HepG2 (cell line): ENCODE data around the gene BFSP1. TPM values are rescaled to one million over a fixed set of nuclear protein-coding genes. Genes with fewer than 3 reads are reported as not detected.

Experiments
- ATAC-seq: fragments of 200-7000 bp; cut with Tn5 transposase; 3 replicates; pipeline ENCODE4 v1.9.1; 2020; ENCODE audit warnings: mild to moderate bottlenecking, moderate library complexity
- BruUV-seq: library from RNA; stranded (reverse); fragments of 400-500 nt; replicated peaks from 2 replicates; lab custom pipeline; 2021; lab: Mats Ljungman, UMichigan
- CTCF ChIA-PET: fragments of 300-600 bp; formaldehyde crosslinking; extraction: SDS; loops from one replicate; lab custom pipeline; 2021; ENCODE audit warnings: low total read pairs, inconsistent platforms, low intra/inter-chr PET ratio; lab: Yijun Ruan, JAX
- POLR2A ChIA-PET: fragments of 350-600 bp; sonication (Branson Sonifier 250); formaldehyde crosslinking; loops from one replicate; lab custom pipeline; 2020; ENCODE audit warnings: antibody characterized with exemption, inconsistent platforms; lab: Yijun Ruan, JAX
- DNase-seq: peaks from one replicate; pipeline ENCODE4 v3.0.0-alpha.2; 2015; ENCODE audit warnings: low spot score
- FAIRE-seq: peaks from 3 replicates; lab custom pipeline; 2011; peaks lifted over from hg19 to GRCh38; lab: Jason Lieb, UNC
- H2AFZ ChIP-seq: one replicate; pipeline ENCODE4 v1.6.1; 2011; ENCODE audit warnings: low read length, inconsistent platforms
- H3K27ac ChIP-seq: fragments of 300-600 bp; 3 replicates; pipeline ENCODE4 v1.8.0; 2011; ENCODE audit warnings: mixed run types, mild to moderate bottlenecking, mixed read lengths, low read length, inconsistent platforms; ENCODE audit not compliant: insufficient read depth; ENCODE audit errors: extremely low read length
- H3K27me3 ChIP-seq, 2 experiments: fragments of 200-600 bp in 1 of 2; 2 replicates in 1 of 2; 3 replicates in 1 of 2; pipeline versions ENCODE4 v1.6.0 to v1.8.0; 2011; ENCODE audit warnings: low read length in 2 of 2, mild to moderate bottlenecking in 2 of 2, moderate library complexity in 2 of 2, inconsistent platforms in 1 of 2; ENCODE audit not compliant: insufficient read depth in 2 of 2, control insufficient read depth in 1 of 2
- H3K36me3 ChIP-seq, 2 experiments: fragments of 200-600 bp in 1 of 2; replicated peaks in 1 of 2; 2 replicates in 1 of 2; 3 replicates in 1 of 2; pipeline versions ENCODE4 v1.5.1 to v1.8.0; 2011; ENCODE audit warnings: low read length in 2 of 2, inconsistent platforms in 1 of 2; ENCODE audit not compliant: insufficient read depth in 2 of 2, control insufficient read depth in 1 of 2
- H3K4me1 ChIP-seq: 2 replicates; pipeline ENCODE4 v1.5.1; 2012; ENCODE audit warnings: low read length, inconsistent platforms; ENCODE audit not compliant: insufficient read depth
- H3K4me2 ChIP-seq: 2 replicates; pipeline ENCODE4 v1.6.0; 2011; ENCODE audit warnings: low read depth, low read length, inconsistent platforms
- H3K4me3 ChIP-seq, 3 experiments: fragments of 200-600 bp in 1 of 3; sonication (generic), shearing (Covaris generic) in 1 of 3; replicated peaks in 1 of 3; 2 replicates each; pipeline ENCODE4 v1.5.1; 2011 to 2016; ENCODE audit warnings: low read length in 3 of 3, inconsistent platforms in 2 of 3, low read depth in 2 of 3, mild to moderate bottlenecking in 2 of 3, control low read depth in 1 of 3, mixed read lengths in 1 of 3; ENCODE audit not compliant: insufficient read depth in 1 of 3
- H3K79me2 ChIP-seq: one replicate; pipeline ENCODE4 v1.6.1; 2011; ENCODE audit warnings: low read length, inconsistent platforms; ENCODE audit not compliant: insufficient read depth
- H3K9ac ChIP-seq: 2 replicates; pipeline ENCODE4 v1.6.0; 2011; ENCODE audit warnings: mild to moderate bottlenecking, low read depth, low read length, inconsistent platforms; ENCODE audit not compliant: insufficient read depth
- H3K9me3 ChIP-seq: 2 replicates; pipeline ENCODE4 v1.5.1; 2012; ENCODE audit warnings: mild to moderate bottlenecking, low read length
- H4K20me1 ChIP-seq: 2 replicates; pipeline ENCODE4 v1.6.0; 2011; ENCODE audit warnings: inconsistent platforms, mild to moderate bottlenecking, low read length, moderate library complexity; ENCODE audit not compliant: insufficient read depth
- ELF3 ChIP-seq: IDR thresholded peaks from 2 replicates; pipeline ENCODE4 v1.6.1; 2016; ENCODE audit warnings: missing genetic modification reagents, missing compliant biosample characterization
- GTF3A ChIP-seq: sonication (generic); formaldehyde crosslinking; conservative IDR thresholded peaks from 2 replicates; pipeline ENCODE4 v1.4.0; 2020; ENCODE audit warnings: mild to moderate bottlenecking, missing genetic modification reagents
- GZF1 ChIP-seq: sonication (generic); formaldehyde crosslinking; IDR thresholded peaks from 2 replicates; pipeline ENCODE4 v1.5.1; 2020; ENCODE audit warnings: mild to moderate bottlenecking, missing genetic modification reagents
- JUN ChIP-seq: sonication (generic); formaldehyde crosslinking; IDR thresholded peaks from 2 replicates; pipeline ENCODE4 v1.4.0; 2020; ENCODE audit warnings: mild to moderate bottlenecking, missing genetic modification reagents
- MED1 ChIP-seq: sonication (generic); formaldehyde crosslinking; IDR thresholded peaks from 2 replicates; pipeline ENCODE4 v1.4.0; 2020; ENCODE audit warnings: missing genetic modification reagents
- POGZ ChIP-seq: sonication (generic); formaldehyde crosslinking; IDR thresholded peaks from 2 replicates; pipeline ENCODE4 v1.4.0; 2020; ENCODE audit warnings: mild to moderate bottlenecking, missing genetic modification reagents
- POLR2AphosphoS2 ChIP-seq: IDR thresholded peaks from 2 replicates; pipeline ENCODE4 v1.6.1; 2011; ENCODE audit warnings: low read depth, low read length, improper control_type of control experiment
- POLR2G ChIP-seq: fragments of 200-400 bp; formaldehyde crosslinking; IDR thresholded peaks from 2 replicates; pipeline ENCODE4 v1.6.1; 2018; ENCODE audit warnings: mild to moderate bottlenecking, low read depth, low read length, moderate library complexity
- RXRB ChIP-seq: IDR thresholded peaks from 2 replicates; pipeline ENCODE4 v1.6.1; 2016; ENCODE audit warnings: borderline replicate concordance, missing genetic modification reagents, missing compliant biosample characterization
- SYNCRIP ChIP-seq: fragments of 200-400 bp; formaldehyde crosslinking; IDR thresholded peaks from 2 replicates; pipeline ENCODE4 v1.6.1; 2018; ENCODE audit warnings: mild to moderate bottlenecking, low read depth, low read length; ENCODE audit not compliant: insufficient read depth
- TBX2 ChIP-seq: sonication (generic); formaldehyde crosslinking; IDR thresholded peaks from 2 replicates; pipeline ENCODE4 v1.5.0; 2020; ENCODE audit warnings: missing genetic modification reagents, mild to moderate bottlenecking, borderline replicate concordance
- ZKSCAN5 ChIP-seq: sonication (generic); formaldehyde crosslinking; IDR thresholded peaks from 2 replicates; pipeline ENCODE4 v1.5.1; 2020; ENCODE audit warnings: mild to moderate bottlenecking, missing genetic modification reagents
- ZNF256 ChIP-seq: sonication (generic); formaldehyde crosslinking; conservative IDR thresholded peaks from 2 replicates; pipeline ENCODE4 v1.4.0; 2020; ENCODE audit warnings: missing genetic modification reagents
- ZNF274 ChIP-seq: sonication (generic); formaldehyde crosslinking; IDR thresholded peaks from 2 replicates; pipeline ENCODE4 v1.5.1; 2020; ENCODE audit warnings: mild to moderate bottlenecking, missing genetic modification reagents
- ZNF292 ChIP-seq: sonication (generic); formaldehyde crosslinking; IDR thresholded peaks from 2 replicates; pipeline ENCODE4 v1.8.1; 2022; ENCODE audit warnings: mild to moderate bottlenecking, low read depth, missing genetic modification reagents, borderline replicate concordance
- ZNF558 ChIP-seq: sonication (generic); formaldehyde crosslinking; IDR thresholded peaks from 2 replicates; pipeline ENCODE4 v1.9.0; 2022; ENCODE audit warnings: mild to moderate bottlenecking, missing genetic modification reagents, borderline replicate concordance
- ZNF577 ChIP-seq: sonication (generic); formaldehyde crosslinking; IDR thresholded peaks from 2 replicates; pipeline ENCODE4 v1.4.0; 2020; ENCODE audit warnings: mild to moderate bottlenecking, low read depth, missing genetic modification reagents, borderline replicate concordance
- ZNF781 ChIP-seq: sonication (generic); formaldehyde crosslinking; IDR thresholded peaks from 2 replicates; pipeline ENCODE4 v1.5.1; 2020; ENCODE audit warnings: borderline replicate concordance, mild to moderate bottlenecking, missing genetic modification reagents; ENCODE audit errors: not compliant biosample characterization
- WGBS: methylation state at CpG from one replicate; pipeline ENCODE4 v1.1.6; 2017; ENCODE audit warnings: low lambda C conversion rate; 5-methylcytosine and 5-hydroxymethylcytosine counted together
- in situ Hi-C: cut with HindIII; loops from 2 replicates; pipeline ENCODE4 v1.10.0; 2017; ENCODE audit warnings: low pct_unique_long_range_greater_than_20kb; ENCODE audit not compliant: extremely low pct_ligation_motif_present
- intact Hi-C: fragments of 100-400 bp; cut with micrococcal nuclease; formaldehyde crosslinking; loops from one replicate; pipeline ENCODE4 v1.10.0; 2022; ENCODE audit not compliant: unreplicated experiment
- polyA plus RNA-seq, 8 experiments: library from polyadenylated mRNA; depleted of rRNA in 3 of 8; stranded (reverse) in 7 of 8; unstranded in 1 of 8; fragments of >200 nt; fragmentation: Illumina TruSeq in 4 of 8; extraction: Trizol in 4 of 8; gene quantifications; 2 replicates each; pipeline versions ENCODE4 v1.2.1 to v1.2.3, GENCODE V29; 2011 to 2016; ENCODE audit warnings: low read depth in 4 of 8, missing spikeins in 1 of 8, mixed read lengths in 1 of 8; ENCODE audit not compliant: insufficient read depth in 1 of 8
- total RNA-seq, 5 experiments: library from RNA; depleted of rRNA; stranded (reverse); fragments of >200 nt; fragmentation: Illumina TruSeq; extraction: Trizol; gene quantifications; 2 replicates each; pipeline ENCODE4 v1.2.3, GENCODE V29; 2016; ENCODE audit warnings: low read depth in 1 of 5
- TF ChIP-seq, protein P1 (sequence below): sonication (generic); formaldehyde crosslinking; IDR thresholded peaks from 2 replicates; pipeline ENCODE4 v1.8.0; 2023; ENCODE audit warnings: mild to moderate bottlenecking, missing genetic modification reagents
- TF ChIP-seq, protein P2 (sequence below): sonication (generic); formaldehyde crosslinking; IDR thresholded peaks from 2 replicates; pipeline ENCODE4 v1.5.0; 2020; ENCODE audit warnings: mild to moderate bottlenecking, missing genetic modification reagents, borderline replicate concordance

Gene BFSP1
- total and polyA plus RNA-seq, 2 of the 13 experiments (the other 11 are each of a cell fraction or from before 2014, with no cell fraction given), result 0.22 to 0.26 TPM

DNA sequence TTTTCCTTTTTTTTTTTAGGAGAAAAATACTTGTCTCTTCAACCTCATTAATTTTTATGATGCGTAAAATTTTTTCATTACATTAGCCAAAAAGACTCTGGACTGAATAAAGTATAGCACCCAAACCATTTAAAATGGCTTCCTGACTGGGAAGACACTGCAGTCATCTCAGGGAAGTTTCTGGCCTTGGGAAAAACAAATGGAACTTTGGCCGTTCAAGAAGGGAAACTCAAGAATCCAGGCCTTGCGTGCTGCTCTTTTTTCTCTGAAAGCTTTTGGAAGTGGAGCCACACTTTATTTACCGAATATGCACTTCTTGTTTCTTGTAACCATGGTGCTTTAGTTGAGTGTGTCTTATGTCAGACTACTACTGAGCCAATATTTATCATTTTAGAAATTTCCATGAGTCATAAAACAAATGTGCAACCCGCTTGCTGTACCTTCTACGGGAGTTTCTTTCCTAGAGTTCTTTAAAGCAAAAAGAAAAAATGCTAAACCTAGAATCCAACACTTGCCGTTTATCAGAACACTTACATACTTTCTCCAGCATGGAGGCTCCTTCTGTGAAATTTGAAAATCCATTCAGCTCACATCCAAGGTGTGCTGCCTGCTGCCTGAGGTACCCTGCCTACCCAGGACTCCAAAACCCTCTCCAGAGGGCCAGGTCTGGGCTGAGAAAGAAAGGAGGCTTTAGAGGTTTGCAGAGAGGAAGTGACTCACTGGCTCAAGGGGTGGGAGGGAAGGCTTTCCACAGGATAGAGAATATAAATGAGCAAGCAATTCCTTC, 27.2 kb upstream of the BFSP1 start:
- H3K9ac ChIP-seq, result peak overlapping the region; percentile 50; the same call in 1 of the 2 replicates
- TF ChIP-seq, protein P1, sequence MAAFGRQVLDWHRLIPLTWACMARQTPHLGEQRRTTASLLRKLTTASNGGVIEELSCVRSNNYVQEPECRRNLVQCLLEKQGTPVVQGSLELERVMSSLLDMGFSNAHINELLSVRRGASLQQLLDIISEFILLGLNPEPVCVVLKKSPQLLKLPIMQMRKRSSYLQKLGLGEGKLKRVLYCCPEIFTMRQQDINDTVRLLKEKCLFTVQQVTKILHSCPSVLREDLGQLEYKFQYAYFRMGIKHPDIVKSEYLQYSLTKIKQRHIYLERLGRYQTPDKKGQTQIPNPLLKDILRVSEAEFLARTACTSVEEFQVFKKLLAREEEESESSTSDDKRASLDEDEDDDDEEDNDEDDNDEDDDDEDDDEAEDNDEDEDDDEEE (CRISPR knock-in tag), result no peak
- no peak for TF ChIP-seq ZNF577 (CRISPR knock-in tag)
- TF ChIP-seq, protein P2, sequence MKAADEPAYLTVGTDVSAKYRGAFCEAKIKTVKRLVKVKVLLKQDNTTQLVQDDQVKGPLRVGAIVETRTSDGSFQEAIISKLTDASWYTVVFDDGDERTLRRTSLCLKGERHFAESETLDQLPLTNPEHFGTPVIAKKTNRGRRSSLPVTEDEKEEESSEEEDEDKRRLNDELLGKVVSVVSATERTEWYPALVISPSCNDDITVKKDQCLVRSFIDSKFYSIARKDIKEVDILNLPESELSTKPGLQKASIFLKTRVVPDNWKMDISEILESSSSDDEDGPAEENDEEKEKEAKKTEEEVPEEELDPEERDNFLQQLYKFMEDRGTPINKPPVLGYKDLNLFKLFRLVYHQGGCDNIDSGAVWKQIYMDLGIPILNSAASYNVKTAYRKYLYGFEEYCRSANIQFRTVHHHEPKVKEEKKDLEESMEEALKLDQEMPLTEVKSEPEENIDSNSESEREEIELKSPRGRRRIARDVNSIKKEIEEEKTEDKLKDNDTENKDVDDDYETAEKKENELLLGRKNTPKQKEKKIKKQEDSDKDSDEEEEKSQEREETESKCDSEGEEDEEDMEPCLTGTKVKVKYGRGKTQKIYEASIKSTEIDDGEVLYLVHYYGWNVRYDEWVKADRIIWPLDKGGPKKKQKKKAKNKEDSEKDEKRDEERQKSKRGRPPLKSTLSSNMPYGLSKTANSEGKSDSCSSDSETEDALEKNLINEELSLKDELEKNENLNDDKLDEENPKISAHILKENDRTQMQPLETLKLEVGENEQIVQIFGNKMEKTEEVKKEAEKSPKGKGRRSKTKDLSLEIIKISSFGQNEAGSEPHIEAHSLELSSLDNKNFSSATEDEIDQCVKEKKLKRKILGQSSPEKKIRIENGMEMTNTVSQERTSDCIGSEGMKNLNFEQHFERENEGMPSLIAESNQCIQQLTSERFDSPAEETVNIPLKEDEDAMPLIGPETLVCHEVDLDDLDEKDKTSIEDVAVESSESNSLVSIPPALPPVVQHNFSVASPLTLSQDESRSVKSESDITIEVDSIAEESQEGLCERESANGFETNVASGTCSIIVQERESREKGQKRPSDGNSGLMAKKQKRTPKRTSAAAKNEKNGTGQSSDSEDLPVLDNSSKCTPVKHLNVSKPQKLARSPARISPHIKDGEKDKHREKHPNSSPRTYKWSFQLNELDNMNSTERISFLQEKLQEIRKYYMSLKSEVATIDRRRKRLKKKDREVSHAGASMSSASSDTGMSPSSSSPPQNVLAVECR, result no peak
- peak; percentile 70 for TF ChIP-seq POLR2G
- TF ChIP-seq ZNF256 (CRISPR knock-in tag), result no peak
- TF ChIP-seq GTF3A (CRISPR knock-in tag), result no peak
- TF ChIP-seq GZF1 (CRISPR knock-in tag), result no peak
- TF ChIP-seq TBX2 (CRISPR knock-in tag), result no peak
- no peak for TF ChIP-seq SYNCRIP
- TF ChIP-seq POGZ (CRISPR knock-in tag), result no peak
- TF ChIP-seq ELF3 (CRISPR knock-in tag), result peak; percentile 27; the same call in 1 of the 2 replicates
- TF ChIP-seq ZNF558 (CRISPR knock-in tag), result no peak
- no peak for TF ChIP-seq RXRB
- TF ChIP-seq ZNF292 (CRISPR knock-in tag), result no peak
- TF ChIP-seq POLR2AphosphoS2, result no peak
- TF ChIP-seq ZNF274 (CRISPR knock-in tag), result no peak
- no peak for TF ChIP-seq ZNF781 (CRISPR knock-in tag)
- TF ChIP-seq ZKSCAN5, result no peak
- TF ChIP-seq MED1, result no peak
- TF ChIP-seq JUN, result no peak

More for the DNA sequence above, 27.2 kb upstream of the BFSP1 start:
- Histone ChIP-seq H2AFZ (no peak overlapping the region), H3K27me3 (no peaks in the 10 kb centered on the region), H3K4me1 (peaks cover 42% of the 10 kb centered on the region), H3K27ac (peak overlapping the region; percentile 48), H3K36me3 (no peaks in the 10 kb centered on the region), H3K9me3 (no peaks in the 10 kb centered on the region), H3K4me3 (peak overlapping the region in 2 of 3 experiments; percentile 19 to 27; a peak in 3 of 6 replicates), H3K4me2 (peak overlapping the region; percentile 59), H3K79me2 (no peaks in the 10 kb centered on the region), H4K20me1 (no peaks in the 10 kb centered on the region)
- peak; percentile 72 for ATAC-seq
- DNase-seq, result peak; percentile 83
- ChIA-PET POLR2A (interaction anchor here (0.8 to 6.6 kb wide), 2 partner anchors 12 to 305 kb away, joined by 3 to 33 read pairs; partner anchors contain the start of gene DSTN), CTCF (interaction anchor here (0.6 kb wide), 1 partner anchor 11 kb away, joined by 3 read pairs; the partner anchor contains the start of gene DSTN)
- WGBS, result 15% methylated on average over 7 of the region's 7 CpGs
- no peak for FAIRE-seq
- BruUV-seq, result TSS peak; percentile 90
- in situ Hi-C loops, result no loop called here
- intact Hi-C loops, result loop anchor here (1.0 kb wide), 1 partner anchor 11 kb away; no protein-coding TSS in a partner anchor
